IMR-90 (cell line): Measurements from ENCODE around the gene RHOT1. TPM values are rescaled to one million over a fixed set of nuclear protein-coding genes. Genes with fewer than 3 reads are reported as not detected.

Source experiments
- ATAC-seq: fragments of 200-7000 bp; cut with Tn5 transposase; 2 replicates; pipeline ENCODE4 v1.9.1; 2020; ENCODE audit warnings: low read depth, mild to moderate bottlenecking, moderate library complexity
- BruUV-seq: library from RNA; stranded (reverse); fragments of 400-500 nt; replicated peaks from 2 replicates; lab custom pipeline; 2021; lab: Mats Ljungman, UMichigan
- CTCF ChIA-PET: fragments of 300-600 bp; formaldehyde crosslinking; extraction: SDS; loops from one replicate; lab custom pipeline; 2021; ENCODE audit warnings: antibody characterized with exemption; lab: Yijun Ruan, JAX
- POLR2A ChIA-PET: fragments of 300-600 bp; sonication (Branson Sonifier 250); formaldehyde crosslinking; loops from one replicate; lab custom pipeline; 2022; ENCODE audit warnings: antibody characterized with exemption; ENCODE audit not compliant: unreplicated experiment; lab: Charles Lee
- DNase-seq: peaks from one replicate; pipeline ENCODE4 v3.0.0; 2013
- H2AFZ ChIP-seq: replicated peaks from 2 replicates; pipeline ENCODE3; 2013; ENCODE audit warnings: low read length, mild to moderate bottlenecking; ENCODE audit not compliant: poor library complexity
- H2AK5ac ChIP-seq: 2 replicates; pipeline ENCODE4 v1.6.1; 2013; ENCODE audit warnings: low read depth, low read length, inconsistent platforms
- H2AK9ac ChIP-seq: replicated peaks from 2 replicates; pipeline ENCODE3; 2013; ENCODE audit warnings: mild to moderate bottlenecking, low read depth, low read length, moderate library complexity; ENCODE audit not compliant: poor library complexity
- H2BK120ac ChIP-seq: 2 replicates; pipeline ENCODE4 v1.6.1; 2013; ENCODE audit warnings: low read depth, low read length, inconsistent platforms
- H2BK15ac ChIP-seq: 3 replicates; pipeline ENCODE4 v1.6.1; 2013; ENCODE audit warnings: low read depth, low read length, inconsistent platforms
- H2BK20ac ChIP-seq: 2 replicates; pipeline ENCODE4 v1.6.1; 2013; ENCODE audit warnings: low read depth, mild to moderate bottlenecking, inconsistent platforms, low read length, moderate library complexity
- H2BK5ac ChIP-seq: 2 replicates; pipeline ENCODE4 v1.6.1; 2013; ENCODE audit warnings: mild to moderate bottlenecking, low read depth, low read length, inconsistent platforms; ENCODE audit not compliant: poor library complexity, severe bottlenecking
- H3K14ac ChIP-seq: replicated peaks from 2 replicates; pipeline ENCODE4 v1.6.1; 2013; ENCODE audit warnings: low read depth, low read length, inconsistent platforms
- H3K18ac ChIP-seq: 2 replicates; pipeline ENCODE4 v1.6.1; 2013; ENCODE audit warnings: low read depth, low read length, control low read depth
- H3K23ac ChIP-seq: 2 replicates; pipeline ENCODE4 v1.6.1; 2013; ENCODE audit warnings: low read depth, low read length, inconsistent platforms
- H3K27ac ChIP-seq: 2 replicates; pipeline ENCODE4 v1.5.1; 2013; ENCODE audit warnings: mild to moderate bottlenecking, control low read depth, low read length; ENCODE audit not compliant: insufficient read depth
- H3K27me3 ChIP-seq: 2 replicates; pipeline ENCODE4 v1.6.1; 2013; ENCODE audit warnings: low read length; ENCODE audit not compliant: control insufficient read depth, insufficient read depth
- H3K36me3 ChIP-seq: 2 replicates; pipeline ENCODE4 v1.6.1; 2013; ENCODE audit warnings: low read length, mixed read lengths; ENCODE audit not compliant: control insufficient read depth, insufficient read depth
- H3K4ac ChIP-seq: 2 replicates; pipeline ENCODE4 v1.6.1; 2013; ENCODE audit warnings: low read depth, low read length, inconsistent platforms
- H3K4me1 ChIP-seq: 2 replicates; pipeline ENCODE4 v1.6.1; 2013; ENCODE audit warnings: low read length, mixed read lengths; ENCODE audit not compliant: control insufficient read depth, insufficient read depth
- H3K4me2 ChIP-seq: 2 replicates; pipeline ENCODE4 v1.6.1; 2013; ENCODE audit warnings: low read depth, mild to moderate bottlenecking, control low read depth, low read length, moderate library complexity
- H3K4me3 ChIP-seq: 2 replicates; pipeline ENCODE4 v1.5.1; 2013; ENCODE audit warnings: low read depth, mild to moderate bottlenecking, control low read depth, low read length, moderate library complexity; ENCODE audit not compliant: insufficient read depth
- H3K56ac ChIP-seq: 2 replicates; pipeline ENCODE4 v1.6.1; 2013; ENCODE audit warnings: low read length, inconsistent platforms; ENCODE audit not compliant: insufficient read depth; ENCODE audit errors: extremely low read depth
- H3K79me1 ChIP-seq, 2 experiments: 2 replicates each; pipeline ENCODE4 v1.6.1; 2013; ENCODE audit warnings: low read length in 2 of 2, inconsistent platforms in 1 of 2, low read depth in 1 of 2
- H3K9ac ChIP-seq: 2 replicates; pipeline ENCODE4 v1.6.1; 2013; ENCODE audit warnings: low read depth, low read length, control low read depth
- H3K9me1 ChIP-seq: 2 replicates; pipeline ENCODE4 v1.6.1; 2013; ENCODE audit warnings: low read length, inconsistent platforms; ENCODE audit not compliant: insufficient read depth
- H3K9me3 ChIP-seq: 2 replicates; pipeline ENCODE4 v1.6.1; 2013; ENCODE audit warnings: low read length; ENCODE audit not compliant: control insufficient read depth, insufficient read depth
- H4K20me1 ChIP-seq: 2 replicates; pipeline ENCODE4 v1.6.1; 2013; ENCODE audit warnings: low read length, inconsistent platforms; ENCODE audit not compliant: insufficient read depth
- H4K5ac ChIP-seq: 2 replicates; pipeline ENCODE4 v1.6.1; 2013; ENCODE audit warnings: mild to moderate bottlenecking, low read depth, low read length, control low read depth
- H4K8ac ChIP-seq, 2 experiments: 2 replicates each; pipeline ENCODE4 v1.6.1; 2013; ENCODE audit warnings: low read depth in 2 of 2, low read length in 2 of 2, control low read depth in 1 of 2, inconsistent platforms in 1 of 2
- H4K91ac ChIP-seq: 2 replicates; pipeline ENCODE4 v1.6.1; 2013; ENCODE audit warnings: low read depth, low read length, inconsistent platforms; ENCODE audit not compliant: insufficient read depth
- BHLHE40 ChIP-seq: fragments of 150-350 bp; IDR thresholded peaks from 2 replicates; pipeline ENCODE4 v1.6.1; 2016; ENCODE audit warnings: mild to moderate bottlenecking, low read depth, low read length
- CEBPB ChIP-seq: IDR thresholded peaks from 2 replicates; pipeline ENCODE4 v1.6.1; 2012; ENCODE audit warnings: low read depth, low read length, improper control_type of control experiment
- CHD1 ChIP-seq: IDR thresholded peaks from 2 replicates; pipeline ENCODE4 v1.6.1; 2012; ENCODE audit warnings: low read depth, low read length, improper control_type of control experiment
- CTCF ChIP-seq: conservative IDR thresholded peaks from 2 replicates; pipeline ENCODE4 v1.5.1; 2012; ENCODE audit warnings: mild to moderate bottlenecking, low read depth, low read length, improper control_type of control experiment
- ELK1 ChIP-seq: fragments of 150-350 bp; IDR thresholded peaks from 2 replicates; pipeline ENCODE4 v1.6.1; 2016; ENCODE audit warnings: low read depth, mild to moderate bottlenecking, low read length, moderate library complexity, borderline replicate concordance
- FOS ChIP-seq: fragments of 150-350 bp; IDR thresholded peaks from 2 replicates; pipeline ENCODE4 v1.6.1; 2016; ENCODE audit warnings: low read depth, low read length
- MAFK ChIP-seq: IDR thresholded peaks from 2 replicates; pipeline ENCODE4 v1.6.1; 2012; ENCODE audit warnings: low read depth, low read length, improper control_type of control experiment
- MAZ ChIP-seq: IDR thresholded peaks from 2 replicates; pipeline ENCODE4 v1.6.1; 2012; ENCODE audit warnings: low read depth, mild to moderate bottlenecking, low read length, improper control_type of control experiment, moderate library complexity, borderline replicate concordance
- MXI1 ChIP-seq: IDR thresholded peaks from 2 replicates; pipeline ENCODE4 v1.6.1; 2012; ENCODE audit warnings: low read depth, mild to moderate bottlenecking, low read length, moderate library complexity, borderline replicate concordance
- NFE2L2 ChIP-seq: fragments of 150-350 bp; IDR thresholded peaks from 2 replicates; pipeline ENCODE4 v1.6.1; 2016; ENCODE audit warnings: low read depth, mild to moderate bottlenecking, low read length
- POLR2A ChIP-seq: IDR thresholded peaks from 2 replicates; pipeline ENCODE4 v1.6.1; 2012; ENCODE audit warnings: mild to moderate bottlenecking, low read depth, low read length
- RAD21 ChIP-seq: IDR thresholded peaks from 2 replicates; pipeline ENCODE4 v1.6.1; 2012; ENCODE audit warnings: low read length, improper control_type of control experiment
- RCOR1 ChIP-seq: IDR thresholded peaks from 2 replicates; pipeline ENCODE4 v1.6.1; 2012; ENCODE audit warnings: mild to moderate bottlenecking, low read length, improper control_type of control experiment; ENCODE audit not compliant: insufficient replicate concordance
- RFX5 ChIP-seq: IDR thresholded peaks from 2 replicates; pipeline ENCODE4 v1.8.0; 2012; ENCODE audit warnings: low read depth, mild to moderate bottlenecking, low read length, moderate library complexity
- SMC3 ChIP-seq: fragments of 150-350 bp; IDR thresholded peaks from 2 replicates; pipeline ENCODE4 v1.6.1; 2016; ENCODE audit warnings: low read depth, mild to moderate bottlenecking, antibody characterized with exemption, low read length, moderate library complexity
- WGBS, 2 experiments: methylation state at CpG; one replicate each; pipeline versions ENCODE4 v1.1.5 to v1.1.7; 2013; ENCODE audit warnings: missing lambda C conversion rate in 2 of 2; ENCODE audit not compliant: insufficient read length in 1 of 2; ENCODE audit errors: extremely low coverage in 2 of 2; 5-methylcytosine and 5-hydroxymethylcytosine counted together
- dilution Hi-C: fragments of 300-500 bp; cut with HindIII; formaldehyde crosslinking; loops from one replicate; pipeline ENCODE4 v1.14.3; 2018; ENCODE audit warnings: low sequenced_read_pairs; ENCODE audit not compliant: unreplicated experiment
- in situ Hi-C: fragments of 300-500 bp; cut with MboI; formaldehyde crosslinking; loops from 3 replicates; pipeline ENCODE4 v1.14.3; 2019; ENCODE audit warnings: low sequenced_read_pairs, inconsistent platforms, mixed read lengths
- intact Hi-C: fragments of 100-400 bp; cut with micrococcal nuclease; formaldehyde crosslinking; loops from 2 replicates; pipeline ENCODE4 v1.10.0; 2022
- polyA plus RNA-seq, 3 experiments: library from polyadenylated mRNA; depleted of rRNA; stranded (reverse); fragments of >200 nt; gene quantifications; 2 replicates each; pipeline ENCODE4 v1.2.3, GENCODE V29; 2012; ENCODE audit warnings: low replicate concordance in 1 of 3
- total RNA-seq: library from RNA; depleted of rRNA; stranded (reverse); fragments of >200 nt; gene quantifications from 2 replicates; pipeline ENCODE4 v1.2.3, GENCODE V29; 2012
- TF ChIP-seq, protein P1 (sequence below): fragments of 150-350 bp; IDR thresholded peaks from 2 replicates; pipeline ENCODE4 v1.6.1; 2017; ENCODE audit warnings: mild to moderate bottlenecking, antibody characterized with exemption, low read length, low read depth

Gene RHOT1
- total and polyA plus RNA-seq, 2 of the 4 experiments (the other 2 are of a cell fraction): 27.4 to 27.6 TPM

DNA sequence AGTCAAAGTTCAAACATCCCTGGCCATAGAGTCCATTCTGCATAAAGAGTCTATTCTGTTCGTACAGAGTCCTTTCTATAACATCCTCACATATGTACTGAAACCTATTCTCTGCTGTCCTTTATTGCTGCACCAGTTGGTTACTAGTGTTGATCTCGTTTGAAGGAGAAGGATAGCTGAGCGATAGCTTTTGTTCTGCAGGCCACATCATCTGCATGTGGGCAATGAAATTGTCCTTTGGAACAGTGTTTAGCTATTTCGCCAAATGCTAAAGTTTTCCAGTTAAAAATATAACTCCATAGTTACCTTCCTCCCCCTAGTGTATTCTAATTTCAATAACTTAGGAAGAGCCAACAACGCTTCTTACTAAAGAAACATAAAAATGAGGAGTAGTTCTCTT, 6.0 kb downstream of the RHOT1 start:
- BruUV-seq: no TSS peak
- CTCF ChIA-PET: no interaction called here

More for the DNA sequence above, 6.0 kb downstream of the RHOT1 start:
- H3K27me3 ChIP-seq: no peaks in the 10 kb centered on the region
- intact Hi-C loops: no loop called here
- no peak overlapping the region for H3K18ac ChIP-seq
- no peak overlapping the region for H3K4ac ChIP-seq
- H3K56ac ChIP-seq: no peak overlapping the region
- no peak overlapping the region for H4K8ac ChIP-seq
- no peak overlapping the region for H2AFZ ChIP-seq
- H2AK5ac ChIP-seq: no peak overlapping the region
- no peak overlapping the region for H2BK120ac ChIP-seq
- no peak overlapping the region for H3K4me3 ChIP-seq
- no peak overlapping the region for H3K14ac ChIP-seq
- no peaks in the 10 kb centered on the region; the same call in none of the 2 replicates for H3K9me1 ChIP-seq
- no peak for TF ChIP-seq MXI1
- TF ChIP-seq CTCF: no peak
- no peak for TF ChIP-seq MAZ
- TF ChIP-seq FOS: no peak
- no peak for TF ChIP-seq RAD21
- no peak for TF ChIP-seq CHD1
- no peak for TF ChIP-seq RCOR1
- no peak for TF ChIP-seq CEBPB
- no peak for TF ChIP-seq NFE2L2
- TF ChIP-seq BHLHE40: no peak
- TF ChIP-seq, protein P1, sequence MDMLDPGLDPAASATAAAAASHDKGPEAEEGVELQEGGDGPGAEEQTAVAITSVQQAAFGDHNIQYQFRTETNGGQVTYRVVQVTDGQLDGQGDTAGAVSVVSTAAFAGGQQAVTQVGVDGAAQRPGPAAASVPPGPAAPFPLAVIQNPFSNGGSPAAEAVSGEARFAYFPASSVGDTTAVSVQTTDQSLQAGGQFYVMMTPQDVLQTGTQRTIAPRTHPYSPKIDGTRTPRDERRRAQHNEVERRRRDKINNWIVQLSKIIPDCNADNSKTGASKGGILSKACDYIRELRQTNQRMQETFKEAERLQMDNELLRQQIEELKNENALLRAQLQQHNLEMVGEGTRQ: no peak
- TF ChIP-seq MAFK: no peak
- no peak for TF ChIP-seq RFX5
- TF ChIP-seq SMC3: no peak
- TF ChIP-seq POLR2A: no peak
- TF ChIP-seq ELK1: no peak
- H2BK20ac ChIP-seq: no peak overlapping the region
- peaks cover 36 to 68% of the 10 kb centered on the region in 2 experiments for H3K79me1 ChIP-seq
- WGBS, 2 experiments: no CpG with 5 or more reads among the region's 5 CpGs
- no peaks in the 10 kb centered on the region for H3K4me1 ChIP-seq
- no peak overlapping the region for H3K27ac ChIP-seq
- no peak overlapping the region for H4K5ac ChIP-seq
- no peak overlapping the region for H3K23ac ChIP-seq
- H3K36me3 ChIP-seq: peaks cover 4% of the 10 kb centered on the region
- H3K9me3 ChIP-seq: no peaks in the 10 kb centered on the region
- POLR2A ChIA-PET: no interaction called here
- H4K91ac ChIP-seq: no peak overlapping the region
- no peak overlapping the region for H2AK9ac ChIP-seq
- in situ Hi-C loops: no loop called here
- no peak for DNase-seq
- ATAC-seq: no peak
- no peak overlapping the region for H3K9ac ChIP-seq
- no peak overlapping the region for H2BK15ac ChIP-seq
- dilution Hi-C loops: no loop called here
- H4K20me1 ChIP-seq: peaks cover 21% of the 10 kb centered on the region
- no peak overlapping the region for H3K4me2 ChIP-seq
- no peak overlapping the region for H2BK5ac ChIP-seq
